Gastroesophageal sphincter (tissue), 3 donors: ENCODE results near the gene PLCB1.

Experiments used
- EP300 ChIP-seq: sonication (generic); formaldehyde crosslinking; IDR thresholded peaks from one replicate; pipeline ENCODE4 v1.6.1; 2017; ENCODE audit warnings: antibody characterized with exemption, mild to moderate bottlenecking
- POLR2A ChIP-seq, 2 donors: fragments of 450-650 bp; IDR thresholded peaks; one replicate each; pipeline ENCODE4 v1.6.1; 2017; ENCODE audit warnings: antibody characterized with exemption in 2 of 2, mild to moderate bottlenecking in 2 of 2, moderate library complexity in 1 of 2
- POLR2AphosphoS5 ChIP-seq: sonication (generic); formaldehyde crosslinking; IDR thresholded peaks from one replicate; pipeline ENCODE4 v1.6.1; 2017; ENCODE audit warnings: antibody characterized with exemption
- TF ChIP-seq, protein P1 (sequence below), 4 experiments: fragments of 200-600 bp in 2 of 4; fragments of 450-650 bp in 2 of 4; sonication (generic) in 1 of 4; IDR thresholded peaks; one replicate each; pipeline ENCODE4 v1.5.1; 2017 to 2019; ENCODE audit warnings: antibody characterized with exemption in 4 of 4, mild to moderate bottlenecking in 2 of 4, moderate library complexity in 2 of 4

DNA sequence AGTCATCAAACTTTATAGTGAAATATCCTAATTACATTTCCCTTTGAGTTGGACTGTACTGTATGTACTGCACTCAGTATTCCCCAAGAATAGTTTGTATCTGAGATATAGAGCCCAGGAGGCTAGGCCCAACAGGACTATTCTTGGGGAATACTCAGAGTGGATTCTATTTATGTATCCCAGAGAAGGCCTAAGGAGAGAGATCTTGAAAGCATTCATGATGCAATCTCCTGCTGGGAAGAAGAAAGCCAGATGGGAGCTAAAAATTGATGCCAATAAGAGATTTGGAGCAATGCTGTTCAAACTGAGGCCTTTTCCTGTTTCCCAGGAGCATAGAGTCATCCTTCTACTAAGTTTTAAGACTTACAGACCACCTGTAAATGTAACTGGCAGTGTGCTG is 484.7 kb downstream of the PLCB1 start:
- TF ChIP-seq, protein P1, sequence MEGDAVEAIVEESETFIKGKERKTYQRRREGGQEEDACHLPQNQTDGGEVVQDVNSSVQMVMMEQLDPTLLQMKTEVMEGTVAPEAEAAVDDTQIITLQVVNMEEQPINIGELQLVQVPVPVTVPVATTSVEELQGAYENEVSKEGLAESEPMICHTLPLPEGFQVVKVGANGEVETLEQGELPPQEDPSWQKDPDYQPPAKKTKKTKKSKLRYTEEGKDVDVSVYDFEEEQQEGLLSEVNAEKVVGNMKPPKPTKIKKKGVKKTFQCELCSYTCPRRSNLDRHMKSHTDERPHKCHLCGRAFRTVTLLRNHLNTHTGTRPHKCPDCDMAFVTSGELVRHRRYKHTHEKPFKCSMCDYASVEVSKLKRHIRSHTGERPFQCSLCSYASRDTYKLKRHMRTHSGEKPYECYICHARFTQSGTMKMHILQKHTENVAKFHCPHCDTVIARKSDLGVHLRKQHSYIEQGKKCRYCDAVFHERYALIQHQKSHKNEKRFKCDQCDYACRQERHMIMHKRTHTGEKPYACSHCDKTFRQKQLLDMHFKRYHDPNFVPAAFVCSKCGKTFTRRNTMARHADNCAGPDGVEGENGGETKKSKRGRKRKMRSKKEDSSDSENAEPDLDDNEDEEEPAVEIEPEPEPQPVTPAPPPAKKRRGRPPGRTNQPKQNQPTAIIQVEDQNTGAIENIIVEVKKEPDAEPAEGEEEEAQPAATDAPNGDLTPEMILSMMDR (IDR thresholded peaks at IDR 0.05): no peak
- no peak for TF ChIP-seq POLR2A (IDR thresholded peaks at IDR 0.05)
- TF ChIP-seq POLR2AphosphoS5: peak; percentile 40
- TF ChIP-seq EP300: no peak
